GM23338 (cell line): Measurements from ENCODE around the gene AGAP1. TPM values are rescaled to one million over a fixed set of nuclear protein-coding genes. Genes with fewer than 3 reads are reported as not detected.

Source experiments
- ATAC-seq: fragments of 200-7000 bp; cut with Tn5 transposase; 3 replicates; pipeline ENCODE4 v1.9.1; 2020
- DNase-seq: peaks from one replicate; pipeline ENCODE4 v3.0.0-alpha.2; 2015; ENCODE audit warnings: low spot score
- H2AFZ ChIP-seq: fragments of 200-600 bp; sonication (generic); 2 replicates; pipeline ENCODE4 v1.8.0; 2016; ENCODE audit warnings: antibody characterized with exemption, mild to moderate bottlenecking, moderate library complexity
- H3F3A ChIP-seq: fragments of 200-600 bp; sonication (generic); replicated peaks from 2 replicates; pipeline ENCODE4 v1.8.0; 2017; ENCODE audit warnings: antibody characterized with exemption, mixed run types, low read depth
- H3K27ac ChIP-seq: fragments of 200-600 bp; sonication (generic); 2 replicates; pipeline ENCODE4 v1.6.1; 2016; ENCODE audit warnings: low read depth
- H3K27me3 ChIP-seq: fragments of 200-600 bp; sonication (generic); 2 replicates; pipeline ENCODE4 v1.8.0; 2016; ENCODE audit warnings: mild to moderate bottlenecking, mixed run types, moderate library complexity; ENCODE audit not compliant: insufficient read depth
- H3K36me3 ChIP-seq: fragments of 200-600 bp; sonication (generic); 2 replicates; pipeline ENCODE4 v1.8.0; 2016; ENCODE audit warnings: mild to moderate bottlenecking; ENCODE audit not compliant: insufficient read depth
- H3K4me1 ChIP-seq: fragments of 200-600 bp; sonication (generic); 2 replicates; pipeline ENCODE4 v1.8.0; 2016; ENCODE audit warnings: mild to moderate bottlenecking, moderate library complexity; ENCODE audit not compliant: insufficient read depth
- H3K4me2 ChIP-seq: fragments of 200-600 bp; sonication (generic); 2 replicates; pipeline ENCODE4 v1.7.1; 2017; ENCODE audit warnings: mixed run types
- H3K4me3 ChIP-seq: fragments of 200-600 bp; sonication (generic); 2 replicates; pipeline ENCODE4 v1.6.1; 2016; ENCODE audit warnings: mixed run types
- H3K79me2 ChIP-seq: fragments of 200-600 bp; sonication (generic); replicated peaks from 2 replicates; pipeline ENCODE4 v1.8.0; 2017; ENCODE audit warnings: mild to moderate bottlenecking; ENCODE audit not compliant: insufficient read depth
- H3K9me2 ChIP-seq: fragments of 200-600 bp; sonication (generic); 2 replicates; pipeline ENCODE4 v1.8.0; 2017; ENCODE audit not compliant: insufficient read depth
- H4K20me1 ChIP-seq: fragments of 200-600 bp; sonication (generic); replicated peaks from 2 replicates; pipeline ENCODE4 v1.8.0; 2017; ENCODE audit warnings: mild to moderate bottlenecking; ENCODE audit not compliant: insufficient read depth
- H3K27ac Mint-ChIP-seq: 2 replicates; pipeline ENCODE4 v1.8.0; 2020; ENCODE audit warnings: inconsistent platforms, mild to moderate bottlenecking, moderate library complexity, mixed read lengths
- H3K27me3 Mint-ChIP-seq: 3 replicates; pipeline ENCODE4 v1.8.0; 2022; ENCODE audit warnings: low read depth, mild to moderate bottlenecking, moderate library complexity, mixed read lengths, inconsistent platforms; ENCODE audit not compliant: insufficient read depth, poor library complexity
- H3K36me3 Mint-ChIP-seq: 3 replicates; pipeline ENCODE4 v1.8.0; 2021; ENCODE audit warnings: low read depth, mild to moderate bottlenecking, inconsistent platforms, moderate library complexity, mixed read lengths
- H3K4me1 Mint-ChIP-seq: 3 replicates; pipeline ENCODE4 v1.8.0; 2020; ENCODE audit warnings: mild to moderate bottlenecking, inconsistent platforms, mixed read lengths
- H3K4me3 Mint-ChIP-seq: 3 replicates; pipeline ENCODE4 v1.8.0; 2021; ENCODE audit warnings: moderate library complexity, mild to moderate bottlenecking, inconsistent platforms, mixed read lengths
- H3K9me3 Mint-ChIP-seq: 3 replicates; pipeline ENCODE4 v1.8.0; 2020; ENCODE audit warnings: moderate library complexity, mild to moderate bottlenecking, inconsistent platforms, mixed read lengths
- CREB1 ChIP-seq: fragments of 250-450 bp; sonication (Bioruptor Pico); IDR thresholded peaks from 2 replicates; pipeline ENCODE4 v1.5.0; 2020; ENCODE audit warnings: low read depth, mild to moderate bottlenecking, moderate library complexity
- ETS1 ChIP-seq: IDR thresholded peaks from 2 replicates; pipeline ENCODE4 v1.6.1; 2016; ENCODE audit warnings: antibody characterized with exemption
- EZH2 ChIP-seq: fragments of 200-600 bp; sonication (generic); IDR thresholded peaks from one replicate; pipeline ENCODE4 v1.8.0; 2017; ENCODE audit warnings: antibody characterized with exemption, mild to moderate bottlenecking, low read depth; ENCODE audit not compliant: unreplicated experiment
- EZH2phosphoT487 ChIP-seq: fragments of 200-600 bp; sonication (generic); IDR thresholded peaks from one replicate; pipeline ENCODE4 v1.8.1; 2018; ENCODE audit warnings: antibody characterized with exemption; ENCODE audit not compliant: unreplicated experiment
- JUNB ChIP-seq: IDR thresholded peaks from one replicate; pipeline ENCODE4 v1.6.1; 2016; ENCODE audit warnings: antibody characterized with exemption; ENCODE audit not compliant: unreplicated experiment
- NANOG ChIP-seq: IDR thresholded peaks from 2 replicates; pipeline ENCODE4 v1.6.1; 2016; ENCODE audit warnings: antibody characterized with exemption, borderline replicate concordance
- POLR2AphosphoS5 ChIP-seq: IDR thresholded peaks from 2 replicates; pipeline ENCODE4 v1.6.1; 2016; ENCODE audit warnings: antibody characterized with exemption, low read depth
- REST ChIP-seq: IDR thresholded peaks from one replicate; pipeline ENCODE4 v1.6.1; 2018; ENCODE audit warnings: antibody characterized with exemption; ENCODE audit not compliant: unreplicated experiment
- STAT1 ChIP-seq: IDR thresholded peaks from one replicate; pipeline ENCODE4 v1.6.1; 2016; ENCODE audit warnings: antibody characterized with exemption; ENCODE audit not compliant: unreplicated experiment
- ZNF114 ChIP-seq: fragments of 250-450 bp; sonication (Bioruptor Pico); IDR thresholded peaks from 2 replicates; pipeline ENCODE4 v1.5.0; 2020; ENCODE audit warnings: mild to moderate bottlenecking, moderate library complexity
- ZNF331 ChIP-seq: fragments of 250-450 bp; sonication (Bioruptor Pico); IDR thresholded peaks from 2 replicates; pipeline ENCODE4 v1.5.0; 2020; ENCODE audit warnings: low read depth, mild to moderate bottlenecking, moderate library complexity
- ZNF462 ChIP-seq: fragments of 250-450 bp; sonication (Bioruptor Pico); IDR thresholded peaks from 2 replicates; pipeline ENCODE4 v1.5.0; 2020; ENCODE audit warnings: mild to moderate bottlenecking, moderate library complexity
- polyA plus RNA-seq: library from polyadenylated mRNA; unstranded; fragments of >200 nt; fragmentation: Nextera tagmentation; extraction: Ambion mirVana; gene quantifications from 2 replicates; pipeline ENCODE4 v1.2.1, GENCODE V29; 2016
- total RNA-seq: library from RNA; depleted of rRNA; stranded (reverse); fragments of >200 nt; shearing (Covaris generic); gene quantifications from 2 replicates; pipeline ENCODE4 v1.2.3, GENCODE V29; 2014
- TF ChIP-seq, protein P1 (sequence below), 2 experiments: fragments of 200-600 bp in 1 of 2; sonication (generic) in 1 of 2; conservative IDR thresholded peaks; 2 replicates each; pipeline versions ENCODE4 v1.5.1 to v1.6.1; 2016 to 2017; ENCODE audit warnings: antibody characterized with exemption in 2 of 2, low read depth in 2 of 2, mild to moderate bottlenecking in 2 of 2, moderate library complexity in 1 of 2

Gene AGAP1
- total and polyA plus RNA-seq, 2 experiments from 2014 or later, result 13.3 to 27.9 TPM

DNA sequence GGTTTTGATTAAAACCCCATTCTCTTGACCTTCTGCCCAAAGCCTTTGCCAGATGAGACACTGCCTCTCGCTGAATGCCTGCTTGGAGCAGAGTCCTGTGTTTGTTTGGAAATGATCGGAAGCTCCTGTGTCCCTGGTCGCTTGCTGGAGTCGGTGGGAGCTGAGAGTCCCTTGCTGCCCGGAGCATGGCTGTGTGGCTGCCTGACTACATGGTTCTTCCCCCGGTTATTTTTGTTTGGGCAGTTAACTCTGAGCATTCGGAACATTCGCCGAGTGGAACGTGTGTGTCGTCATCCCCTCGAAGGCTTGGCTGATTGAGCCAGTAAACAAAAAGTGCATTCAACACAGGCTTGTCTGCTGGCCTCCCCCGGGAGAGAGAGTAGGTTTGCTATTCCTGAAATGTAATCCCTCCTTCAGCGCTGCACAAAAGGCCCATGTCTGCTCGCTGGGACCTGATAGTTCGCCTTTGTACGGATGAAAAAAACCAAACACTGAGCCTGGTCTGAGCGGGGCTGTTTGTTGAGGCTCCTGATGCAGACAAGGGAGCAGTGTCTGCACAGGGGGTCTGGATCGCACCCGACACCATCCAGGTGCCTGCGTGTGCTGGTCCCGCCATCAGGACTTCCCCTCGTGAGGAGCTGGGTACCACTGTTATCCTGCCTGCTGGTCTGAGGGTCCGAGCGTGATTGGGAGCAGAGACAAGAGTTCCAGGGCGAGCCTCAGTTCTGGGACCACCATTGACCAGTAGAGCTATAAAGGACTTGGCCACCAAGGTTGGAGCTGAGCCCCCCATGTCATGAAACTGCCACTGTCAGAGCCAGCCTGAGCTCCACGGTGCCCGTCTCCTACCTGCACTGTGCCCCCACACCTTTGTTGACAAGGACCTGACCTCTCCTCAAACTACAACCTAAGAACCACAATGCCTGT lies 83.8 kb downstream of the AGAP1 start:
- 0 out of 2 replicates have a peak, but pooled peaks cover 3% of the 10 kb centered on the region for H3K9me2 ChIP-seq
- Mint-ChIP-seq H3K9me3 (peaks cover 3% of the 10 kb centered on the region; the same call in 2 of the 3 replicates), H3K27ac (peak overlapping the region; percentile 5), H3K36me3 (no peaks in the 10 kb centered on the region; the same call in 2 of the 3 replicates), H3K27me3 (peaks cover 6% of the 10 kb centered on the region), H3K4me1 (peaks cover 73% of the 10 kb centered on the region), H3K4me3 (no peak overlapping the region)
- DNase-seq (no peak), ATAC-seq (peak; percentile 25)
- H3K27ac ChIP-seq, result no peak overlapping the region; the same call in 1 of the 2 replicates
- H3K27me3 ChIP-seq, result no peaks in the 10 kb centered on the region
- H3K4me3 ChIP-seq, result no peak overlapping the region
- no peaks in the 10 kb centered on the region for H3F3A ChIP-seq
- peaks cover 30% of the 10 kb centered on the region for H3K4me1 ChIP-seq
- TF ChIP-seq EZH2 (no peak), EZH2phosphoT487 (no peak), REST (no peak), ZNF114 (no peak), CREB1 (no peak), ZNF331 (CRISPR knock-in tag) (no peak), STAT1 (no peak), JUNB (no peak), NANOG (no peak), ZNF462 (CRISPR knock-in tag) (no peak), POLR2AphosphoS5 (no peak), ETS1 (no peak)
- TF ChIP-seq, protein P1, sequence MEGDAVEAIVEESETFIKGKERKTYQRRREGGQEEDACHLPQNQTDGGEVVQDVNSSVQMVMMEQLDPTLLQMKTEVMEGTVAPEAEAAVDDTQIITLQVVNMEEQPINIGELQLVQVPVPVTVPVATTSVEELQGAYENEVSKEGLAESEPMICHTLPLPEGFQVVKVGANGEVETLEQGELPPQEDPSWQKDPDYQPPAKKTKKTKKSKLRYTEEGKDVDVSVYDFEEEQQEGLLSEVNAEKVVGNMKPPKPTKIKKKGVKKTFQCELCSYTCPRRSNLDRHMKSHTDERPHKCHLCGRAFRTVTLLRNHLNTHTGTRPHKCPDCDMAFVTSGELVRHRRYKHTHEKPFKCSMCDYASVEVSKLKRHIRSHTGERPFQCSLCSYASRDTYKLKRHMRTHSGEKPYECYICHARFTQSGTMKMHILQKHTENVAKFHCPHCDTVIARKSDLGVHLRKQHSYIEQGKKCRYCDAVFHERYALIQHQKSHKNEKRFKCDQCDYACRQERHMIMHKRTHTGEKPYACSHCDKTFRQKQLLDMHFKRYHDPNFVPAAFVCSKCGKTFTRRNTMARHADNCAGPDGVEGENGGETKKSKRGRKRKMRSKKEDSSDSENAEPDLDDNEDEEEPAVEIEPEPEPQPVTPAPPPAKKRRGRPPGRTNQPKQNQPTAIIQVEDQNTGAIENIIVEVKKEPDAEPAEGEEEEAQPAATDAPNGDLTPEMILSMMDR (conservative IDR thresholded peaks at IDR 0.05; ENCODE audit: low read depth in 2 of 2), result no peak
- H3K79me2 ChIP-seq, result peaks cover 88% of the 10 kb centered on the region
- H4K20me1 ChIP-seq, result peaks cover 18% of the 10 kb centered on the region
- H3K36me3 ChIP-seq, result no peaks in the 10 kb centered on the region
- 0 out of 2 replicates have a peak overlapping the region, but pooled peaks have one; percentile 6 for H3K4me2 ChIP-seq
- H2AFZ ChIP-seq, result no peak overlapping the region
